GM21825 (cell line): ENCODE measurements around the gene NEAT1.
"Not testable (repeated sequence)": the region's sequence is repeated elsewhere in the genome, so short reads cannot be mapped to it uniquely, and the experiment has no call there.

Experiments used
- ATAC-seq: cut with Tn5 transposase; IDR thresholded peaks from one replicate; pipeline ENCODE4 v1.9.1; 2021; ENCODE audit warnings: mild to moderate bottlenecking, moderate library complexity; ENCODE audit not compliant: unreplicated experiment

The NEAT1 gene

GRCh38 chr11:65448418-65449105 is 26.0 kb downstream of the NEAT1 start:
- no peak for ATAC-seq

GRCh38 chr11:65451301-65451700 is 28.7 kb downstream of the NEAT1 start:
- ATAC-seq: not testable (repeated sequence)

GRCh38 chr11:65452259-65452658 is 29.7 kb downstream of the NEAT1 start:
- not testable (repeated sequence) for ATAC-seq

- no peak for ATAC-seq
Measured at GRCh38 chr11:65452806-65453490, 30.4 kb downstream of the NEAT1 start.

- no peak for ATAC-seq
Measured at GRCh38 chr11:65454311-65454695, 31.7 kb downstream of the NEAT1 start.

GRCh38 chr11:65454696-65455456 is 32.3 kb downstream of the NEAT1 start:
- peak; percentile 92 for ATAC-seq

GRCh38 chr11:65456418-65456817 is 33.8 kb downstream of the NEAT1 start:
- ATAC-seq: no peak

- no peak for ATAC-seq
Measured at GRCh38 chr11:65459552-65459951, 37.0 kb downstream of the NEAT1 start.

- not testable (repeated sequence) for ATAC-seq
Measured at GRCh38 chr11:65465471-65465870, 42.9 kb downstream of the NEAT1 start.

- not testable (repeated sequence) for ATAC-seq
Measured at GRCh38 chr11:65467306-65467705, 44.7 kb downstream of the NEAT1 start.

GRCh38 chr11:65468874-65469333 is 46.3 kb downstream of the NEAT1 start:
- peak; percentile 49 for ATAC-seq

GRCh38 chr11:65470433-65471049 is 47.9 kb downstream of the NEAT1 start:
- ATAC-seq: no peak

GRCh38 chr11:65471447-65471891 is 48.9 kb downstream of the NEAT1 start:
- ATAC-seq: no peak

- ATAC-seq: not testable (repeated sequence)
Measured at GRCh38 chr11:65472588-65473277, 50.1 kb downstream of the NEAT1 start.

- ATAC-seq: no peak
Measured at GRCh38 chr11:65473278-65473860, 50.8 kb downstream of the NEAT1 start.

GRCh38 chr11:65474864-65475263 is 52.3 kb downstream of the NEAT1 start:
- ATAC-seq: no peak

GRCh38 chr11:65476632-65477148 is 54.1 kb downstream of the NEAT1 start:
- no peak for ATAC-seq

GRCh38 chr11:65477149-65477965 is 54.8 kb downstream of the NEAT1 start:
- peak; percentile 71 for ATAC-seq
